GM21576 (cell line): ENCODE data around the gene MYL6B.
A peak's percentile ranks its signal among the peaks of the same experiment; 100 is the strongest.
"Not testable (repeated sequence)": the region's sequence is repeated elsewhere in the genome, so short reads cannot be mapped to it uniquely, and the experiment has no call there.

Source experiments
- ATAC-seq: cut with Tn5 transposase; IDR thresholded peaks from one replicate; pipeline ENCODE4 v1.9.1; 2021; ENCODE audit warnings: mild to moderate bottlenecking, moderate library complexity; ENCODE audit not compliant: unreplicated experiment

The MYL6B gene

DNA sequence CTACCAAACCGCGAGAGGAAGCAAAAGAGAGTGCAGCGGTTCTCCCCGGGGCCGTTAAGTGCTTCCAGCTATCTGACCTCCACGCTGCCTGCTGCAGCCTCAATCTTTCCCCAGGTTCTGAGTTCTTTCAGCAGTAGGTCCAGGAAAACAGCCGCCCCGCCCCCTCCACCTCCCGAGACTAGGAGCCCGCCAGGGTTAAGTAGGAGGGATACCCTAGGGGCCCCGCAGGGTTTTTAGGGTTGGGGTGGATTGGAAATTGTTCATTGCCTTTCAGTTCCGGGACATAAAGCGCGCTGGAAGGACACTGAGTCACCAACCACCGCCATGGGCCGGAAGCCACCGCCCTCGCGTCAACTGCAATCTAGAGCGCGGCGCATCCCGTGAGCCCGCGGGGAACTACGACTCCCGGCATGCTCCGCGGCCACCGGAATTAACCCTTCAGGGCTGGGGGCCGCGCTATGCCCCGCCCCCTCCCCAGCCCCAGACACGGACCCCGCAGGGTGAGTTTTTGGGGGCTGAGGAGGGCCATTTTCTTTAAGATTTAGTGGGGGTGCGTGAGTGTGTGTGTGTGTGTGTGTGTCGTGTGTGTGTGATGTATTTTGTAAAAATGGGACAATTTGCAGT is at the start of gene MYL6B:
Gene MYL6B, plus strand, starts transcription at position 456 of the 624 bp plus-strand sequence. CDS start 1,332 bp downstream, outside the sequence.
- ATAC-seq: peak; percentile 86

DNA sequence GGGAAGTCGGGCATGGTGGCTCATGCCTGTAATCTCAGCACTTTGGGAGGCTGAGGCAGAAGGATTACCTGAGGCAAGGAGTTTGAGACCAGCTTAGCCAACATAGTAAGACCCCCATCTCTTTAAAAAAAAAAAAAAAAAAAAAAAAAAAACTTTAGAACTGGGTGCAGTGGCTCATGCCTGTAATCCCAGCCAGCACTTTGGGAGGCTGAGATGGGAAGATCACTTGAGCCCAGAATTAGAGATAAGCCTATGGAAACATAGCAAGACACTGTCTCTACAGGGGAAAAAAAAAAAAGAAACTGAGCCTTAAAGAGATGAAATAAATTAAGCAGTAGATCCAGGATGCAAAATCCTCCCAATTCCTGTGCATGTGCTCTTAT is 49.7 kb upstream of the MYL6B start:
- no peak for ATAC-seq

DNA sequence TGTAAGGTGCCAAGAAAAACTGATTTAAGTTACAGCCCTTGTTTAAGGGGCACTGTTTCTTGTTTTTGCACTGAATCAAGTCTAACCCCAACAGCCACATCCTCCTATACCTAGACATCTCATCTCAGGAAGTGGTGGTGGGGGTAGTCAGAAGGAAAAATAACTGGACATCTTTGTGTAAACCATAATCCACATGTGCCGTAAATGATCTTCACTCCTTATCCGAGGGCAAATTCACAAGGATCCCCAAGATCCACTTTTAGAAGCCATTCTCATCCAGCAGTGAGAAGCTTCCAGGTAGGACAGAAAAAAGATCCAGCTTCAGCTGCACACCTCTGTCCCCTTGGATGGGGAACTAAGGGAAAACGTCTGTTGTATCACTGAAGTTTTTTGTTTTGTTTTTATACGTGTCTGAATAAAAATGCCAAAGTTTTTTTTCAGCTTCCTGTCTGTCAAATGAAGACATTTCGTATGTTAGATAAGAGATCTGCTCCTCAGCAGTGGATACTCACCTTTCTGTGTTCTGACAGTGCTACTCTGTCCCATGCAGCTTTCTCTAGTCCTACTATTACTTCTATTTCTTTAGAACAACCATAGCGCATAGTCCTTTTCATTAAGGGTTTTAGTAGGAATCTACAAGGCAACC is 49.2 kb upstream of the MYL6B start:
- ATAC-seq: no peak

DNA sequence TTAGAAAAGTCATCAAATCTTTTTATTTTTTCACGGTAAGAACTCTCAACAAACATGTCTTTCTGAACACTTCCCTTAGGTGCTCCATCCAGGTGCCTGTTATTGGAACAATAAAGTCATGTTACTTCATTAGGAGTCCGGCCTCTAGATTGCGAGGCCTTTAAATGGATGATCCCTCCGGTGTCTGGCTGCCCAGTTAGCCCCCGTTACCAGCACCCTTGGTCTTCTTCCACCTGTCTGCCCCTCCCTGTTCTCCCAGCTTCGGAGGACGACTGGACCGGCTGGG is 48.6 kb upstream of the MYL6B start:
- no peak for ATAC-seq

DNA sequence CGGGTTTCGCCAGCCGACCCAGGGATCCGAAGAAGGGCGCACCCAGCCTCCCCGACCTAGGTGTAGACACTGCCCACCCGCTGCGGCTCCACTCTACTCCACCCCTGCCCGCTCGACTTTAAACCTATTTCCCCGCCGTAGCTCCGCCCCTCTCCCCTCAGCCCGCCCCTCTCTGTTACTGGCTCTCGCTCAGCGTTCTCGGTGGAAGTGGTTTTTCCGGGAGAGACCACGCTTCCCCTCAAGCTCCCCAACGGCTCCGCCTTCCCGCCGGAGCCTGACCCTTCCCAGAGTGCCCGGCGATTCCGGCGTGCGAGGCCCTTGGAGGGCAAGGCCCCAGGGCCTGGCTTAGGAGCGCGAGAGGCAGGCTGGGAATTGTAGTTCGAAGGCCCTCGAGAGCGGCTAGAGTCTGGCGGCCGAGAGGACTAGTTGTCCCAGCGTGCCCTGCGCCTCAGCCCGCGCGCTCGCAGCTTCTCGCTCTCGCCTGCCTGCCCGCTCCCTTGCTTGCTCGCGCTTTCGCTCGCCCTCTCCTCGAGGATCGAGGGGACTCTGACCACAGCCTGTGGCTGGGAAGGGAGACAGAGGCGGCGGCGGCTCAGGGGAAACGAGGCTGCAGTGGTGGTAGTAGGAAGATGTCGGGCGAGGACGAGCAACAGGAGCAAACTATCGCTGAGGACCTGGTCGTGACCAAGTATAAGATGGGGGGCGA is 48.1 kb upstream of the MYL6B start, which contains the start of gene PA2G4:
Gene PA2G4, plus strand, starts transcription at position 451 of the 706 bp plus-strand sequence. Its CDS starts 179 bp downstream, at position 630.
- peak; percentile 94 for ATAC-seq

DNA sequence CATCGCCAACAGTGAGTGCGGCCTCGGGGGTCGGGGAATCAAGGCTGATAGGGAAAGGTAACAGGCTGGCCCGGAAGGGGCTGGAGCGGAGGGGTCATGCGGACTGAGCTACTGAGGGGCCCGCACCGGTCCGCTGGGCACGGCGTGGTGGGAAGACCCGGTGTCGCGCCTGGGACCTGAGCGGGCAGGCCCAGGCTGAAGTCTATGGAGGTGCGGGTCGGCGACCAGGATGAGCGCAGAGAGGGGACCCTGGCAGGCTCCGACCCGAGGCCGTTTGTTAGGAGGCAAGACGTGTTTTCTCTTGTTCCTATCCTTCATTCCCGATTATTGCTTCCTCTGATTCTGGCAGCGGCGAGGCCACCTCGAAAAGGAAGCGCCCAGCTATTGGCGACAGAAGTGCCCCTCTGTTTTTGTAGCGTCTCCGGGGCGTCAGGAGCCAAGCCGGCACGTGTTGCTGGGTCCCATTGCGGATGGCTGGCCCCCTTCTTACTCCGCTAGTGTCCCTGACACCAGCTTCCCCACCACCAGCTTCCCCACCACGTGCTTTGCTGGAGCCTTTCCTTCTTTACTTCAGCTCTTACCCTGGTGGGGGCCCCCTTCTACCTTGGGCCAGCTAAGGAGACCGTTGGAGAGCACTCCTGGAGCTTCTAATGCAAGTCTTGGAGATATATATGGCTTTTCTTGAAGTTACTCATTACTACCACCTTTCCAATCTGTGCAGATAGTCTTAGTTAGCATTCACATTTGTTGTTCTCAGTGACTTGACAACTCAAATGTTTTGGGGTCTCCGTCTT is 47.4 kb upstream of the MYL6B start:
- ATAC-seq: peak; percentile 16

DNA sequence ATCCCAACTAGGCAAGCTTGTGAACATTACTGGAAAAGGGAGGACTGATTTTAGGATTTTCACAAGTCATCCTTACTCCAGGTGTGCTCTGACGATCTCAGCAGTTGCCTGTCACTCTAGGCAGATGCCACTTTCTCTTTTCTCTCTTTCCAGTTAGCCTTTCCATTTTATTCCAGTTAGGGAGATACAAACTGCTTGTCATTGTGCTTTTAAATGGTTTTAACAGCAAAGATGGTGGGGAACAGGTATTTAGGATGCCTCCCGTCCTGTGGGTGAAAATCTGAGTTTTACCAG is 46.8 kb upstream of the MYL6B start:
- no peak for ATAC-seq

DNA sequence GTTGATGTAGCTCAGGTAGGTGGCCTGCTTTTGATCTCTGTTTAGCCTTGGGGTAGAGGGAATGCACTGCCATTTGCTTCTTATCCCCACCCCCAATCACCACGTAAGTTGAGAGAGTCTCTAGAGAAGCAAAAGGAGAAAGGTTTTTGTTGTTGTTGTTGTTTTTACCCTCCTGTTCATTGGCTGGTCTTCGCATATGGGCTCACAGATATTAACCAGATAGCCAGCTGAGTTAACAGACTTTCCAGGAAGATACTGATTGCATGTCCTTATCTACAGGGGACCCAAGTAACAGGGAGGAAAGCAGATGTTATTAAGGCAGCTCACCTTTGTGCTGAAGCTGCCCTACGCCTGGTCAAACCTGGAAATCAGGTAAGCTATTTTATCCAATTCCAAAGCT is 45.1 kb upstream of the MYL6B start:
- ATAC-seq: no peak

DNA sequence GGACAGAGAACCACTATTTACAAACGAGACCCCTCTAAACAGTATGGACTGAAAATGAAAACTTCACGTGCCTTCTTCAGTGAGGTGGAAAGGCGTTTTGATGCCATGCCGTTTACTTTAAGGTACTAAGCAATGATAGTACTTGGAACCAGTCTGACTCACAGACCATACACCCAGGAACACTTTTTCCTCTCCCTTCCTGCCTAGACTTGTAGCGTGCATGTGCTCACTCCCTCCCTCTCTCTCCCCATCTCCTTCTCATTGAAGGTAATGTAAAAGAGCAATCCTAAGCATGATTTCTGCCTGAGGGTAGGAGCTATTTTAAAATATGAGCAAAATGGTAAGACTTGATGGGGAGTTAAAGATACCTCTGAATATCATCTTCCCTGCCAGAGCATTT is 41.8 kb upstream of the MYL6B start:
- ATAC-seq: no peak

DNA sequence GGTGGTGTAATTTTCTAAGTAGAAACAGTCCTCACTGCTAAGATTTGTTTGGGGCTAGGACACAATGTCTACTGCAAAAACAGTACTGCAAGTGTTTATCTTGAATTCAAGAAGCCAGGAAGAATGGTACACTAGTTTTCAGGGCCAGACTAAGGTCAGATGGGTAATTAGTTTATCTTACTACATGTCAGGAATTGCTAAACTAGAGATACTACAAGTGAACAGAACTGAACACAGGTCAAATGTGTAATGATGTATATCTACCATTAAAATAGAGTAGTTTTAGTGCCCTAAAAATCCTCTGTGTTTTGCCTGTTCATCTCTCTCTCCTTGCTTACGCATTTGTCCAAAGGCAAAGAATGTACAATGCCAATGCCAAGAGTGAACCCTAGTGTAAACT is 38.3 kb upstream of the MYL6B start:
- no peak for ATAC-seq

DNA sequence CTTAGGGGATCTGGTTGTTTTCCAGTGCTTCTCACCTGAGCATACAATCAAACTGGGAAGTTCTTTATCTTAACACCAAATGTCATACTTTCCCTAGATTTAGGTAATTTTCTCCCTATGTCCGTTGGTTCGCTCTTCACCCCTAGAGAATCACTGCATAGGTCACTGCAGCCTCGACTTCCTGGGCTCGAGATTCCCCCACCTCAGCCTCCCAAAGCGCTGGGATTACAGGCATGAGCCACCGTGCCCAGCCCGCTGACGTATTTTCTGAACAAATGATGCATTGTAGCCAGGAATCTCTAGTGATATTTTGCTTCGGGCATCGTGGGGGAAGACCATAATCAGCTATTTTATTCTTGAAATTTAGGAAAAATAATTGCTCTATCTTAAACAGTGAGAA is 37.1 kb upstream of the MYL6B start:
- ATAC-seq: no peak

DNA sequence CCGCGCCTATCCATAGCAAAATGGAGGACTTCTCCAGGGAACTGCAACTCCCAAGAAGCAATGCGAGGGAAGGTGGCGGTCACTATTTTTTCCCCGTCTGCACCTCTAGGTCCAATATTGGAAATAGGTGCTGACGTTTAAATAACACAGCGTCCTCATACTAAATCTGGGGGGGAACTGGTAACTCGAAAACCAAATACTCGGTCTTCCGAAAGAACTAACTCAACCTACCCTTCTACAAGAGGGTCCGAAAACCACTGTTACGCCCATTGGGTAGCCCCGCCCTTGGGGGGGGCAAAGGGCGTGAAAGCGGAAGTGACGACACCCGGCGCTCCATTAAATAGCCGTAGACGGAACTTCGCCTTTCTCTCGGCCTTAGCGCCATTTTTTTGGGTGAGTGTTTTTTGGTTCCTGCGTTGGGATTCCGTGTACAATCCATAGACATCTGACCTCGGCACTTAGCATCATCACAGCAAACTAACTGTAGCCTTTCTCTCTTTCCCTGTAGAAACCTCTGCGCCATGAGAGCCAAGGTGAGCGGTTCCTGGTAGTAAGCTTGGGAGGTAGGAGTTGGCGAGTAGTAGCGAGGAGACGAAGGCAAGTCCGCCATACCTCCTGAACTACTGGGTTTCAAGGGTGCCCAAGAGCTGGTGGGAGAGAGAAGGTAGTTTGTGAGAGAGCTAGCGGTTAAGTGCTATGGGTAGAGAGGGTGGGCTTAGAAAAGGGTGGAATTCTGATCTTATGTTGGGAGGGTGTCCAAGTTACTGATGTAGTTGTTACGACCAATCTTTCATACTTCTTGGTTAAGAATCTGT is 35.9 kb upstream of the MYL6B start, which contains the start of gene RPL41:
Gene RPL41, plus strand, starts transcription at position 367 of the 815 bp plus-strand sequence.
- peak; percentile 42 for ATAC-seq

DNA sequence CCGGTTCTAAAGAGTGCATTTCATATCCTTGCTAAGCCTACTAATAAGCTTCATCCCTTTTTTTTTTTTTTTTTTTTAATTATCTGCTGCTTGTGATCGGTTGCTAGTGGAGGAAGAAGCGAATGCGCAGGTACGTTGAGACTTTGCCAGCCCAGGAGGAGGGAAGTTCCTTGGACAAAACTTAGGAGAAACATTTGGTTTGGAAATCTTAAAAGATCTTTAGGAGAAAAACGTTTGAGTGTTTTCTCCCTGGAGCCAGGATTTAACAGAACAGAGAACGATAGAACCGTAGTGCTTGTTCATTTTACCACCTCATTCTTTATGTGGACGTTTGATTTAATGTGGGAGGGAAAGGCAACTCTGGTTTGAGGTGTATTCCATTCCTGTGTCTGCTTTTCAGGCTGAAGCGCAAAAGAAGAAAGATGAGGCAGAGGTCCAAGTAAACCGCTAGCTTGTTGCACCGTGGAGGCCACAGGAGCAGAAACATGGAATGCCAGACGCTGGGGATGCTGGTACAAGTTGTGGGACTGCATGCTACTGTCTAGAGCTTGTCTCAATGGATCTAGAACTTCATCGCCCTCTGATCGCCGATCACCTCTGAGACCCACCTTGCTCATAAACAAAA is 35.2 kb upstream of the MYL6B start:
- ATAC-seq: not testable (repeated sequence)

DNA sequence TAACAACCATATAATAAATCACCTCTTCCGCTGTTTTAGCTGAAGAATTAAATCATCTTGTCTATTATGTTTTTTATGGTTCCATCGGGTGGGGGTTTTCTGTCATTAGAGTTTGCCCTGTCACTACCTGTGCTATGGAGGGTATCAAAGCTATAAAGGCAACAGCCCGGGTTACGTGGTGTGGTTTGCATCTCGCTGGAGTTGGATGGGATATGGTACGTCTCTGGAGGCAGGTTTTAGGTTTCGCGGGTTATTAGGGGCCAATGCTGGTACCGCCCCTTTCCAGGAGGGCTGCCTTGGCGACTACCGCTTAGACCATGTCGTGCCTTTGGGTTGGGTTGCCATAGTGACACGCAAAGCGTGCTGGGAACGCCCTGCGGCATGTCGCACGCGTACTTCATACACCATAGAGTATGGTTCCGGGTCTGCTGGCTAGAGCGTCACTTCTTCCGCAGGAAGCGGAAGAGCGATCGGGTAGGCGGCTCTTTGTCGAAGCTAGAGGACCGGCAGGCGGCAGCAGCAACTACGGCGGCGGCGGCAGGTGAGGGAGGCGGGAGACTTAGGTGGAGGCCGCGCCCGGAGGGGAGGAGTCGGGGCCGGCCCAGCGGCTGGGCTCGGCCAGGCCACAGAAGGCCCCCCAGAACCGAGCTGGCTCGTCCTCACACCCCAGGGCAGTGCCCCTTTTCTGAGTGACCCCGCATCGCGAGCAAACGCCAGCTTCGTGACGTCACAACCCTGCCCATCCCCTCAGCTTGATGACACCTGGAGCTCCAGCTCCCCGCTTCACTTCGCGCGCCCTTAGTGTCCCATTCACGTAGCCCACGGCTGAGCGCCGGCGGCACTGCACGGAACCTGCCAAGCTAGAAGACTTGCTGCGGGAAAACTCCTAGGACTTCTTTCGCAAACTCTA is 34.4 kb upstream of the MYL6B start, which contains the start of gene ZC3H10:
Gene ZC3H10, plus strand, starts transcription at position 489 of the 910 bp plus-strand sequence. CDS start 2,297 bp downstream, outside the sequence.
- ATAC-seq: peak; percentile 74

DNA sequence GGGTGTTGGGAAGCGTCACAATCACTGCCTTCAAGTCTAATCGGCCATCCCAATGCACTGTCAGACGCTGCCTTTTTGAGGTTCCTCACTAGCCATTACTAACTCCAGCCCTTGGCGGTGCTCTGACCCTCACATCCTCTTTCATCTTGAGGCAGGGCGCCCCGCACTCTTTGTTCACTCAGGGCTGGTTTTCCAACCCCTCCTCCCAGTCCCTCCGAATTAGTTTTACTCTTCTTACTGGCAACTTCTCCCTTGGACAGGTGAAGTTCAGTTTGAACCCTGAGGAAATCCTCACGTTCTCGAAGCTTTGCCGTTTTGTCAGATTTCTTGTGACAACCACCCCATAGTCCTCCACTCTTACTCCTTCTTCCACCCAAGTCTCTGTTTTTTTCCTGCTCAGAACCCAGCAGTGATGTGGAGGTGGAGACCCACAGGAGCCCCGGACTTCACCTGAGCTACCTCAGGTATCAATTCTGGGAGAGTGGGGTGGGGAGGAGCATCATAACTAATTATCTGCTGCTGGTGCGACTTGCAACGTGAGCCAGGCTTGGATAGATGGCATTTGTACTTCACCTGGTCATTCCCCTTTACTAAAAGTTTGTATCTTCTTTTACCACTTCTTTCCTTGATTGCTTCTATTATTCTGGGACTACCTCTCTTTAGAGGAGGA is 33.6 kb upstream of the MYL6B start:
- ATAC-seq: no peak

DNA sequence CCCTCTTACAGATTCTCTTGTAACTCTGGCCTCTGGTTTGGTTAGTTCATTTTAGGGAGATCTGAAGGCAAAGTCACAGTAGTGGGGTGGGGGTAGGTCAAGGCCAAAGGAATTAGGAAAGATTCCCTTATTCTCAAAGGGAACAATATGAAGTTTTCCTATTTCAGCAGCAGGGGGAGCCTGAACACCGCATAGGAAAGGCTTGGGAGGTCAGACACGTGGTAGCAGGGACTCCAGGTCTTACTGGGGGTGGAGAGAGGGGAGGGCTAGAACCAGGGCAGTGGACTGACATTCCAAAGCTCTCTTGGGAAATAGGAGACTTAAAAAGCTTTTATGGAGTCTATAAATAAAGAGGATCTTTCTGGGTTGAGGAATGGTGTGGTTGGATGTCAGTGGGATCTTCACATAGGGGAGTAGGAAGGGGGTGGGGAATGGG is 33.0 kb upstream of the MYL6B start:
- ATAC-seq: no peak

DNA sequence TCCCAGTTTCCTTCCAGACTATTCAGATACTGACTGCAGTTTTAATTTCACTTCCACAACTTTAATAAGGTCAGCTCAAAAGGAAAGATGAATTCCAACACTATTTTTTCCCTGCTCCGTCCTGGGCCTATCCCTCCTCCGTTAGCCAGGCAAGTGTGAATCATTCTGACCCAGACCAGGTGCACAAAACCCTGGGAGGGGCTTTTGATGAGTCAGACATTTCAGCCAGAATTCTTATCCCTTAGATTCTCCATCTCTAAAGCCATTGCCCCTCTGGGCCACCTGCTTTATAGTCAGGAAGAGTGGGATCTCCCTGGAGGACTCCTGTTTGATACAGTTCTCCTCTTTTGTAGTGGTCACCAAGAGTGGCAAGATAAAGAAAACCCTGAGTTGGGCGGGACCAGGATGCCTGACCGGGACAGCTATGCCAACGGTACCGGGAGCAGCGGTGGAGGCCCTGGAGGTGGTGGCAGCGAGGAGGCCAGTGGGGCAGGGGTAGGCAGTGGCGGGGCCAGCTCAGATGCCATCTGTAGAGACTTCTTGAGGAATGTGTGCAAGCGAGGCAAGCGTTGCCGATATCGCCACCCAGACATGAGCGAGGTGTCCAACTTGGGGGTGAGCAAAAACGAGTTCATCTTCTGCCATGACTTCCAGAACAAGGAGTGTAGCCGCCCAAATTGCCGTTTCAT is 32.1 kb upstream of the MYL6B start:
- no peak for ATAC-seq
